SK-N-SH treated with all-trans-retinoic acid at 6 μM for 48 hours (cell line): Measurements from ENCODE around the gene NAGLU.

Experiments used
- ARNTL ChIP-seq: fragments of 450-650 bp; formaldehyde crosslinking; IDR thresholded peaks from 2 replicates; pipeline ENCODE4 v1.5.0; 2020; ENCODE audit warnings: low read depth, mild to moderate bottlenecking, moderate library complexity, borderline replicate concordance
- BACH2 ChIP-seq: fragments of 250-450 bp; sonication (Bioruptor Pico); IDR thresholded peaks from 2 replicates; pipeline ENCODE4 v1.9.0; 2021; ENCODE audit warnings: mild to moderate bottlenecking, borderline replicate concordance
- CSDC2 ChIP-seq: fragments of 250-450 bp; sonication (Bioruptor Pico); IDR thresholded peaks from 2 replicates; pipeline ENCODE4 v1.5.0; 2020; ENCODE audit warnings: mild to moderate bottlenecking, moderate library complexity
- ESRRG ChIP-seq: fragments of 250-450 bp; sonication (Bioruptor Pico); IDR thresholded peaks from 2 replicates; pipeline ENCODE4 v1.6.1; 2021; ENCODE audit warnings: mild to moderate bottlenecking
- ISL1 ChIP-seq: fragments of 250-450 bp; sonication (Bioruptor Pico); IDR thresholded peaks from 2 replicates; pipeline ENCODE4 v2.1.2; 2022; ENCODE audit warnings: mild to moderate bottlenecking, moderate library complexity
- PATZ1 ChIP-seq: fragments of 250-450 bp; sonication (Bioruptor Pico); IDR thresholded peaks from 2 replicates; pipeline ENCODE4 v1.8.0; 2020; ENCODE audit warnings: mild to moderate bottlenecking, moderate library complexity, borderline replicate concordance
- PPARA ChIP-seq: fragments of 250-450 bp; sonication (Bioruptor Pico); IDR thresholded peaks from 2 replicates; pipeline ENCODE4 v1.5.0; 2020; ENCODE audit warnings: mild to moderate bottlenecking, borderline replicate concordance
- RARB ChIP-seq: fragments of 250-450 bp; sonication (Bioruptor Pico); IDR thresholded peaks from 2 replicates; pipeline ENCODE4 v1.8.0; 2021; ENCODE audit warnings: mild to moderate bottlenecking, moderate library complexity
- SNAI2 ChIP-seq: fragments of 250-450 bp; sonication (Bioruptor Pico); IDR thresholded peaks from 2 replicates; pipeline ENCODE4 v1.5.0; 2020; ENCODE audit warnings: mild to moderate bottlenecking, moderate library complexity
- TSHZ2 ChIP-seq: fragments of 250-450 bp; sonication (Bioruptor Pico); IDR thresholded peaks from 2 replicates; pipeline ENCODE4 v1.5.0; 2020; ENCODE audit warnings: mild to moderate bottlenecking, moderate library complexity
- ZFP3 ChIP-seq: fragments of 250-450 bp; sonication (Bioruptor Pico); IDR thresholded peaks from 2 replicates; pipeline ENCODE4 v1.5.0; 2020; ENCODE audit warnings: mild to moderate bottlenecking, moderate library complexity
- ZNF70 ChIP-seq: fragments of 450-650 bp; formaldehyde crosslinking; IDR thresholded peaks from 2 replicates; pipeline ENCODE4 v1.5.0; 2020; ENCODE audit warnings: mild to moderate bottlenecking, moderate library complexity
- ZNF8 ChIP-seq: fragments of 450-650 bp; formaldehyde crosslinking; IDR thresholded peaks from 2 replicates; pipeline ENCODE4 v1.5.0; 2020; ENCODE audit warnings: mild to moderate bottlenecking, moderate library complexity

GRCh38 chr17:42512246-42512645 lies 23.8 kb upstream of the NAGLU start:
- TF ChIP-seq SNAI2: no peak
- TF ChIP-seq BACH2 (CRISPR knock-in tag): no peak
- no peak for TF ChIP-seq CSDC2 (CRISPR knock-in tag)
- TF ChIP-seq RARB (CRISPR knock-in tag): no peak
- no peak for TF ChIP-seq PPARA (CRISPR knock-in tag)
- no peak for TF ChIP-seq ESRRG (CRISPR knock-in tag)
- no peak for TF ChIP-seq ARNTL (CRISPR knock-in tag)
- no peak for TF ChIP-seq ZFP3 (CRISPR knock-in tag)
- TF ChIP-seq TSHZ2 (CRISPR knock-in tag): no peak
- no peak for TF ChIP-seq PATZ1
- TF ChIP-seq ISL1 (CRISPR knock-in tag): no peak
- no peak for TF ChIP-seq ZNF70 (CRISPR knock-in tag)
- TF ChIP-seq ZNF8: no peak
